Measurements from ENCODE around the gene LIN37.

Gene LIN37

GRCh38 chr19:35748106-35749020, at the start of gene LIN37:
Gene LIN37, plus strand, starts transcription at chr19:35748576. Its CDS starts 149 bp downstream, at chr19:35748725.
- peak; percentile 98 to 99 for DNase-seq (ENCODE audit: low read depth in 2 of 2)

GRCh38 chr19:35702223-35703012, 46.0 kb upstream of the LIN37 start:
- peak; percentile 93 to 94 for DNase-seq (ENCODE audit: low read depth in 2 of 2)

GRCh38 chr19:35703343-35703742, 45.0 kb upstream of the LIN37 start:
- DNase-seq (ENCODE audit: low read depth in 2 of 2), result no peak

- DNase-seq (ENCODE audit: low read depth in 2 of 2), result peak; percentile 16 to 23
Measured at GRCh38 chr19:35704218-35704617, 44.2 kb upstream of the LIN37 start, which contains the start of gene ZBTB32. Gene ZBTB32, plus strand, starts transcription at chr19:35704558. Its CDS starts 10,069 bp downstream, at chr19:35714627.

- no peak for DNase-seq (ENCODE audit: low read depth in 2 of 2)
Measured at GRCh38 chr19:35708391-35708790, 40.0 kb upstream of the LIN37 start.

- no peak for DNase-seq (ENCODE audit: low read depth in 2 of 2)
Measured at GRCh38 chr19:35710784-35711723, 37.3 kb upstream of the LIN37 start.

- no peak for DNase-seq (ENCODE audit: low read depth in 2 of 2)
Measured at GRCh38 chr19:35712567-35713505, 35.5 kb upstream of the LIN37 start.

GRCh38 chr19:35713506-35713850, 34.9 kb upstream of the LIN37 start:
- no peak for DNase-seq (ENCODE audit: low read depth in 2 of 2)

- DNase-seq (ENCODE audit: low read depth in 2 of 2), result no peak
Measured at GRCh38 chr19:35713904-35714495, 34.4 kb upstream of the LIN37 start.

- no peak for DNase-seq (ENCODE audit: low read depth in 2 of 2)
Measured at GRCh38 chr19:35714601-35715354, 33.6 kb upstream of the LIN37 start.

GRCh38 chr19:35715355-35715809, 33.0 kb upstream of the LIN37 start:
- no peak for DNase-seq (ENCODE audit: low read depth in 2 of 2)

- DNase-seq (ENCODE audit: low read depth in 2 of 2), result no peak
Measured at GRCh38 chr19:35715981-35716800, 32.2 kb upstream of the LIN37 start.

- DNase-seq (ENCODE audit: low read depth in 2 of 2), result peak; percentile 37 to 38
Measured at GRCh38 chr19:35716801-35717664, 31.3 kb upstream of the LIN37 start.

GRCh38 chr19:35717665-35718344, 30.6 kb upstream of the LIN37 start, which contains the start of gene KMT2B:
Gene KMT2B, plus strand, starts transcription at chr19:35718003. Its CDS starts 16 bp downstream, at chr19:35718019.
- DNase-seq (ENCODE audit: low read depth in 2 of 2), result peak; percentile 94

- DNase-seq (ENCODE audit: low read depth in 2 of 2), result no peak
Measured at GRCh38 chr19:35718345-35719041, 29.9 kb upstream of the LIN37 start.
